ENCODE results near the gene PHKA1.
"Not testable (repeated sequence)": the region's sequence is repeated elsewhere in the genome, so short reads cannot be mapped to it uniquely, and the experiment has no call there.

The PHKA1 gene

GRCh38 chrX:72713599-72714477 lies at the start of gene PHKA1:
Gene PHKA1 (minus strand): TSS chrX:72714306. CDS start chrX:72713880, 426 bp downstream.
- DNase-seq = peak; percentile 8

- not testable (repeated sequence) for DNase-seq
Observed at GRCh38 chrX:72760454-72760853, 46.3 kb upstream of the PHKA1 start.

- not testable (repeated sequence) for DNase-seq
Observed at GRCh38 chrX:72748545-72748944, 34.4 kb upstream of the PHKA1 start.

GRCh38 chrX:72745546-72745945 lies 31.4 kb upstream of the PHKA1 start:
- DNase-seq = not testable (repeated sequence)

- no peak for DNase-seq
Observed at GRCh38 chrX:72735561-72735960, 21.5 kb upstream of the PHKA1 start.

- not testable (repeated sequence) for DNase-seq
Observed at GRCh38 chrX:72733636-72734035, 19.5 kb upstream of the PHKA1 start.

- DNase-seq = no peak
Observed at GRCh38 chrX:72727846-72728245, 13.7 kb upstream of the PHKA1 start.

- DNase-seq = no peak
Observed at GRCh38 chrX:72716766-72717165, 2.7 kb upstream of the PHKA1 start.

GRCh38 chrX:72715546-72715945 lies 1.4 kb upstream of the PHKA1 start:
- DNase-seq = no peak

- no peak for DNase-seq
Observed at GRCh38 chrX:72714478-72714916, 391 bp upstream of the PHKA1 start.

- no peak for DNase-seq
Observed at GRCh38 chrX:72713130-72713529, 976 bp downstream of the PHKA1 start.

GRCh38 chrX:72712094-72712755 lies 1.9 kb downstream of the PHKA1 start:
- DNase-seq = no peak

- no peak for DNase-seq
Observed at GRCh38 chrX:72705814-72706213, 8.3 kb downstream of the PHKA1 start.

- no peak for DNase-seq
Observed at GRCh38 chrX:72705111-72705510, 9.0 kb downstream of the PHKA1 start.

- no peak for DNase-seq
Observed at GRCh38 chrX:72694170-72694569, 19.9 kb downstream of the PHKA1 start.

GRCh38 chrX:72693477-72693876 lies 20.6 kb downstream of the PHKA1 start:
- DNase-seq = no peak

- no peak for DNase-seq
Observed at GRCh38 chrX:72687396-72687795, 26.7 kb downstream of the PHKA1 start.

GRCh38 chrX:72685810-72686456 lies 28.2 kb downstream of the PHKA1 start:
- no peak for DNase-seq

GRCh38 chrX:72685018-72685417 lies 29.1 kb downstream of the PHKA1 start:
- no peak for DNase-seq

GRCh38 chrX:72683631-72684030 lies 30.5 kb downstream of the PHKA1 start:
- DNase-seq = no peak

GRCh38 chrX:72676465-72676864 lies 37.6 kb downstream of the PHKA1 start:
- DNase-seq = no peak

- not testable (repeated sequence) for DNase-seq
Observed at GRCh38 chrX:72673951-72674350, 40.2 kb downstream of the PHKA1 start.

GRCh38 chrX:72669508-72669907 lies 44.6 kb downstream of the PHKA1 start:
- DNase-seq = not testable (repeated sequence)

- no peak for DNase-seq
Observed at GRCh38 chrX:72666451-72666850, 47.7 kb downstream of the PHKA1 start.

All from activated CD4-positive, alpha-beta T cell treated with anti-CD3 and anti-CD28 coated beads, Interleukin-2, amount 50 U/mL, for 1 hour (primary cell).